Anterior cingulate cortex (tissue), 58 donors: Measurements from ENCODE around the gene MBD5.

ENCODE experiments used
- DNase-seq, 58 donors: peaks; one replicate each; lab custom pipeline; 2025; lab: John Stamatoyannopoulos, UW

MBD5 gene

GRCh38 chr2:148282201-148282600 is 261.3 kb downstream of the MBD5 start:
- no peak for DNase-seq

DNA sequence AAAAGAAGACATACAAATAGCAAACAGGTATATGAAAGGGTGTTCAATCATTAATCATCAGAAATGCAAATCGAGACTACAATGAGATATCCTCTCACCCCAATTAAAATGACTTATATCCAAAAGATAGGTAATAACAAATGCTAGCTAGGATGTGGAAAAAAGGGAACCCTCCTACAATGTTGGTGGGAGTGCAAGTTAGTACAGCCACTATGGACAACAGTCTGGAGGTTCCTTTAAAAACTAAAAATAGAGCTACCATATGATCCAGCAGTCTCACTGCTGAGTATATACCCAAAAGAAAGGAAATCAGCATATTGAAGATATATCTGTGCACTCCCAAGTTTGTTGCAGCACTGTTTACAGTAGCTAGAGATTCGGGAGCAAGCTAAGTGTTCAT is 271.5 kb downstream of the MBD5 start:
- DNase-seq: no peak

DNA sequence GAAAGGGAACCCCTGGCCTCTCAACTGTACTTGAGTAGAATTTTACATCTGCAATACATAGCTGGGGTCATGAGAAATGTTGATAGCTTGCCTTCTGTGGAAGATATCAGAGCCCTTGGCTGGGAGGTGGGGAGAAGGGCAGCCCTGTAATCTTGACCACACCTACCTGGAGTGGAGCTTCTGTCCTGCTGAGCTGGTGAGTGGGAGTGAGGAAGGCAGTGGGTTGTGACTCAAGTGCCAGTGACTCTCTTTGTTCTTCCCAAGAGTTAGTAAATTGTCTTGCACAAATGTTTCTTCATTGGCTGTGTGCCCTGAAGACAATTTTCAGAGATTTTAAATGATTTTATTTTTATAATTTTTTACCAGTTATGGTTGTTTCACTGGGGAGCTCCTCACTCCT is 277.3 kb downstream of the MBD5 start:
- no peak for DNase-seq

GRCh38 chr2:148299616-148300015 is 278.7 kb downstream of the MBD5 start:
- no peak for DNase-seq

- DNase-seq: no peak
Observed at GRCh38 chr2:148300544-148300943, 279.7 kb downstream of the MBD5 start.

DNA sequence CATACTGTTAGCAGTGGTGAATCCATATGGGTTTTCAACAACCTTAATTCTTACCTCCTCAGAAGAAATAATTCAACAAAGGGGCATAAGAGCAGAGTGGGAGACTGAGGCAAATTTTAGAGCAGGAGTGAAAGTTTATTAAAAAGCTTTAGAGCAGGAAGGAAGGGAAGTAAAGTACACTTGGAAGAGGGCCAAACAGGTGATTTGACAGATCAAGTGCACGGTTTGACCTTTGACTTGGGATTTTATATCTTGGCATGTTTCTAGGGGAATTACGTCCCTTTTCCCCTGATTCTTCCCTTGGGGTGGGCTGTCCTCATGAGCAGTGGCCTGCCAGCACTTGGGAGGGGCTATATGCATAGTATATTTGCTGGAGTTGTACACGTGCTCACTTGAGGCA is 280.5 kb downstream of the MBD5 start:
- no peak for DNase-seq

GRCh38 chr2:148302526-148302925 is 281.6 kb downstream of the MBD5 start:
- no peak for DNase-seq

DNA sequence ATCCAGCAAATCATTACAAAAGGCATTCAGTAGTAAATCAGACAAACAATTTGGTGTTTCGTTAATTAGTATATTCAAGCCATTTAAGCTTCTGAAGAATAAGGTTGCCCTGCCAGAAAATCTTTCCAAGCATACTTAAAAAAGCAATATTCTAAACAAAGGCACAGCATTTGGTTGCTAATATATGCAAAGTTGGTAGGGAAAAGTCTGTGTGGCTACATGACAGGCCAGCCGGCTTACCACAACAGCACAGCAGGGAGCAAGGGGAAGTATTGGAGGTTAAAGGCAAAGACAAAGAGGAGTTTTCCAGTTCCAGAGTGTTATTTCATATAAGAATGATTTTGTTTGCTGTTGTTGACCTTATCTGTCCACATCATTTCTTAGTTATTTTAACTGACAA is 282.3 kb downstream of the MBD5 start:
- DNase-seq: peak in 2 of 58 donors; percentile 3 to 9

GRCh38 chr2:148305476-148305875 is 284.6 kb downstream of the MBD5 start:
- no peak for DNase-seq

GRCh38 chr2:148306027-148306426 is 285.1 kb downstream of the MBD5 start:
- no peak for DNase-seq

DNA sequence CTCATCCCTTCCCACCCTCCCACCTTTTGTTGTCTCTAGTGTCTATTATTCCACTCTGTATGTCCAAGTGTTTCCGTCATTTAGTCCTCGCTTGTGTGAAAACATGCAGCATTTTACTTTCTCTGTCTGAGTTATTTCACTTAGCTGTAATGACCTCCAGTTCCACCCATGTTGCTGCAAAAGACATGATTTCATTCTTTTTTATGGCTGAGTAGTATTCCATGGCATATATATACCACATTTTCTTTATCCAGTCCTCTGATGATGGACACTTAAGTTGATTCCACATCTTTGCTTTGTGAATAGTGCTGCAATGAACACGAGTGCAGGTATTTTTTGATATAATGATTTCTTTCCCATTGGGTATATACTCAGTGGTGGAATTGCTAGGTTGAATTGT is 296.7 kb downstream of the MBD5 start:
- DNase-seq: no peak

DNA sequence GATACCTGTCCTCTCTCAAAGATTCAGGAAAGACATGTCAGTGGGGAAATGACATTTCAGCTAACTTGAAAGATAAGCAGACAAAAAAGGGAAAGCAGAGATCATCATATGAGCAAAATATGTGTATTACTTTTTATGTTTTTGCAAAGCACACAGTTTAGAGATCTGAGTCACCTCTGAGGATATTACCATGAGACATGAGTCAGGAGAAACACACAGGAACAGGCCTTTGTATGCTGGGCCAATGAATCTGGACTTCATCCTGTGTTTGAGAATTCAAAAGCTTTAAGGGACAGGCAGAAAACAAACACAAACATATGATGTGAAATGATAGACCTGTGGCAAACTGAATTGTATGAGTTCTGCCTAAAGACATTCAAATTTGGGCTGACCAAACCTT is 317.6 kb downstream of the MBD5 start:
- DNase-seq: no peak

DNA sequence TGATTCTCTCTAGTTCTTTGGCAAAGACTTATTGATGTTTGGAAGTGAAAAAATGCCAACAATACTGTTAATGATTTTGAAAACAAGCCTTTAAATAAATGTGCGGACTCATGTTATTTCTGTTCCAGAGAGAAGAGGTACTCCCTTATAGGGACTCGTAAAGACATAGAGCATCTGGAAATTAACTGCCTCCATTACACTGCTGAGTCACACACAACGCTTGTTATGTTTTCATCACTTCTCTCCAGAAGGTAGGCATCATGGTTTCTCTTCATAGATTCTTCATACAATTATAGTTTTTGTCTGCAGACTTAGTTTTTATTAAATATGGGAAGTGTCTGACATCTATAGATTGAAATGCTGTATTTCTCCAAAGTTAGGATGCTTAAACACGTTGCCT is 321.2 kb downstream of the MBD5 start:
- DNase-seq: no peak

DNA sequence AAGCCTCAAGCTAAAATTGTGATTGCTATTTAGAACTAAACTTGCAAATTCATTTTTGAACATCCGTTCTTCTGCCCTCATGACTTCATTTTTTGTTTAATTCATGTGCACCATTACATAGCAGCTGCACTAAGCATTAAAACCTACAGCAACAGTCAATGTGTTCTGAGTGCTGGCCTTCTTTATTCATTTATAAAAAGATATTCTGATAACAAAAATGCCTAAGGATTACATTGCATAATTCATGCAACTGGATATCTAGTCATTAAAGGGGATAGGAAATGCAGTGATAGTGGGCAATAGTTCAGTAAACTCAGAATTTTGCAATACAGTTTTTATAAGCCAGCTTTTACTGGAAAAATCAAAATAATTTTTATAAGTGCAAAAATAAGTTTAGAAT is 329.3 kb downstream of the MBD5 start:
- DNase-seq: no peak

GRCh38 chr2:148351437-148352143 is 330.7 kb downstream of the MBD5 start:
- DNase-seq: no peak

- DNase-seq: no peak
Observed at GRCh38 chr2:148358375-148358774, 337.5 kb downstream of the MBD5 start.

DNA sequence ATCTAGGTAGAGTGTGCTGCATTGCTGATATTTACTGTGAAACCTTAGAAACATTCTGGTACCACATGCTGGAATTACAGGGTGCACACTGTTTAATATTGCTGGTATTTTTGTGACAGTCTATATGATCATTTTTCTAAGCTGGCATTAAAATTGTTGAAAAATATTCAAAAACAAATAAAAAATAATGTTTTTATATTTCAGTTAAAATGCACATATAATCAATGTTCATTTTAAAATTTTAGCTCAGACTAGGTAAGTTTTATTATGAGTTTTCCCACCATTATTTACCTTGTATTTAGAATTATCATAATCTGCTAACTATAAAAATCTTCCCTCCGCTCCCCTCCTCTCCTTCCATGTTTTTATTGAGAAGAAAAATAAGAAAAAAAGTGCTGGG is 339.8 kb downstream of the MBD5 start:
- DNase-seq: no peak

- DNase-seq: no peak
Observed at GRCh38 chr2:148362144-148362796, 341.4 kb downstream of the MBD5 start.

- DNase-seq: no peak
Observed at GRCh38 chr2:148375214-148375613, 354.3 kb downstream of the MBD5 start.

DNA sequence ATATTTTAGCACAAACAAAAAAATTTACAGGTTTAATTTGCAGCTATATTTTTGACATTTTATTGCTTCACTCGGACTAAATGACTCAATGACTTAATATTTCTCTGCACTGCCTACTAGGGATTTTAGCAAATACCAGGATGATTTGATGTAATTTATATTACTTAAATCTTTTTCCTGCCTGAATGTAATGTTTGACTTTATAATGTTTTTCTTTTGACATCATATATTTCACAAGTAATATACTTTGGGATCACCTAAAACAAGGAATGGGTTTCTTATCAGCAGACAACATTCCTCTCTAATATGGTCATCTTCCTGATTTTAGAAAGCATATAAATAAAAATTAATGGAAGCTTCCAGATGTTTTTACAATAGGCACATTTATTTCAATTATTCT is 370.4 kb downstream of the MBD5 start:
- DNase-seq: no peak

GRCh38 chr2:148402786-148403185 is 381.9 kb downstream of the MBD5 start:
- no peak for DNase-seq

DNA sequence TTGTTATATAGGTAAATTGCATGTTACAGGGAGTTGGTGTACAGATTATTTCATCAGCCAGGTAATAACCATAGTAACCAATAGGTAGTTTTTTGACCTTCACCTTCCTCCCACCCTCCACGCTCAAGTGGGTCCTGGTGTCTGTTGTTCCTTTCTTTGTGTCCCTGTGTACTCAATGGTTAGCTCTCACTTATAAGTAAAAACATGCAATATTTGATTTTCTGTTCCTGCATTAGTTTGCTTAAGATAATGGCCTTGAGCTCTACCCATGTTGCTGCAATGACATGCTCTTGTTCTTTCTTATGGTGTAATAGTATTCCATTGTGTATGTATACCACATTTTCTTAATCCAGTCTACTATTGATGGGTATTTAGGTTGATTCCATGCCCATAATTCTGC is 390.0 kb downstream of the MBD5 start:
- no peak for DNase-seq

DNA sequence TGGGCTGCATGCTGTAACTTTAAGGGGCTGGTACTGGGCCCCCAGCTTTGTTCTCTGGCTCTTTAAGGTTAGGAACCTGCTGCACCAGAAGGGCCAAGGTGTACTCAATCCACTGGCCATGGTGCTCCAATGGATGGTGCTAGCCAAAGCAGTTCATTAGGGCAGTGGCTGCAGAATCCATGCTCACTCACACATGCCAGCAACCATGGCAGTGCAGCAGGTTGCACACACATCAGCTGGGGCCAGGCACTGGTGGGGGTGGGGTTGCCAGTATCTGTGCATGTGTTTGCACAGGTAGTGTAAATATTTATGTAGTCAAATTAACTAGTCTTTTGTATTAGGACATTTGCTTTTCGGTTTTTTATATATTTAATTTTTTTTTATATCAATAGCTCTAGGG is 395.4 kb downstream of the MBD5 start:
- no peak for DNase-seq
